CD14-positive monocyte (primary cell): ENCODE measurements around the gene PLAC9. TPM values are rescaled to one million over a fixed set of nuclear protein-coding genes. Genes with fewer than 3 reads are reported as not detected.

Experiments used
- DNase-seq, 3 donors: peaks; one replicate each; pipeline ENCODE4 v3.0.0-alpha.2; 2011 to 2022
- H2AFZ ChIP-seq: 2 replicates; pipeline ENCODE4 v1.6.0; 2012; ENCODE audit warnings: mild to moderate bottlenecking, low read depth, low read length, inconsistent platforms; ENCODE audit not compliant: insufficient read depth, poor library complexity, severe bottlenecking
- H3K27ac ChIP-seq, 2 donors: 1 replicate in 1 of 2; 2 replicates in 1 of 2; pipeline ENCODE4 v1.5.1; 2012 to 2013; ENCODE audit warnings: low read length in 2 of 2, control low read depth in 1 of 2, inconsistent platforms in 1 of 2, low read depth in 1 of 2, mild to moderate bottlenecking in 1 of 2
- H3K27me3 ChIP-seq, 2 donors: one replicate each; pipeline versions ENCODE4 v1.6.0 to v1.6.1; 2011 to 2013; ENCODE audit warnings: low read length in 2 of 2; ENCODE audit not compliant: control insufficient read depth in 2 of 2, insufficient read depth in 2 of 2
- H3K36me3 ChIP-seq, 2 donors: replicated peaks in 1 of 2; 1 replicate in 1 of 2; 2 replicates in 1 of 2; pipeline versions ENCODE4 v1.5.1 to v1.6.1; 2012 to 2013; ENCODE audit warnings: low read length in 2 of 2, control low read depth in 1 of 2, inconsistent platforms in 1 of 2, mild to moderate bottlenecking in 1 of 2; ENCODE audit not compliant: insufficient read depth in 2 of 2, control insufficient read depth in 1 of 2
- H3K4me1 ChIP-seq, 2 donors: 1 replicate in 1 of 2; 2 replicates in 1 of 2; pipeline versions ENCODE4 v1.5.1 to v1.6.1; 2012 to 2013; ENCODE audit warnings: low read length in 2 of 2, control low read depth in 1 of 2, inconsistent platforms in 1 of 2, mild to moderate bottlenecking in 1 of 2, moderate library complexity in 1 of 2; ENCODE audit not compliant: insufficient read depth in 2 of 2, control insufficient read depth in 1 of 2
- H3K4me2 ChIP-seq: replicated peaks from 2 replicates; pipeline ENCODE3; 2012; ENCODE audit warnings: low read length, moderate library complexity, mild to moderate bottlenecking; ENCODE audit not compliant: poor library complexity, severe bottlenecking; ENCODE audit errors: extremely low read depth
- H3K4me3 ChIP-seq, 3 experiments: fragments of 200-600 bp in 1 of 3; sonication (generic) in 1 of 3; replicated peaks in 1 of 3; 1 replicate in 2 of 3; 2 replicates in 1 of 3; pipeline ENCODE4 v1.5.1; 2011 to 2013; ENCODE audit warnings: low read length in 3 of 3, mild to moderate bottlenecking in 3 of 3, control low read depth in 2 of 3, low read depth in 2 of 3, inconsistent platforms in 1 of 3, moderate library complexity in 1 of 3
- H3K79me2 ChIP-seq: 2 replicates; pipeline ENCODE4 v1.6.0; 2012; ENCODE audit warnings: mild to moderate bottlenecking, control low read depth, inconsistent platforms, low read length, moderate library complexity; ENCODE audit not compliant: insufficient read depth
- H3K9ac ChIP-seq: 2 replicates; pipeline ENCODE4 v1.6.0; 2017; ENCODE audit warnings: low read length, mild to moderate bottlenecking; ENCODE audit not compliant: insufficient read depth, poor library complexity, severe bottlenecking
- H3K9me3 ChIP-seq, 2 donors: replicated peaks in 1 of 2; 1 replicate in 1 of 2; 2 replicates in 1 of 2; pipeline versions ENCODE4 v1.5.1 to v1.6.1; 2012 to 2013; ENCODE audit warnings: low read length in 2 of 2, control low read depth in 1 of 2; ENCODE audit not compliant: control insufficient read depth in 1 of 2, insufficient read depth in 1 of 2
- H4K20me1 ChIP-seq: 2 replicates; pipeline ENCODE4 v1.6.0; 2012; ENCODE audit warnings: mild to moderate bottlenecking, low read length, control low read depth, moderate library complexity; ENCODE audit not compliant: insufficient read depth
- H3K27ac Mint-ChIP-seq, 7 donors: one replicate each; pipeline ENCODE4 v1.8.0; 2020; ENCODE audit warnings: mild to moderate bottlenecking in 7 of 7, mixed read lengths in 7 of 7, moderate library complexity in 6 of 7, inconsistent platforms in 2 of 7
- H3K27me3 Mint-ChIP-seq, 3 donors: one replicate each; pipeline ENCODE4 v1.8.0; 2021 to 2022; ENCODE audit warnings: low read depth in 3 of 3, mild to moderate bottlenecking in 3 of 3, mixed read lengths in 3 of 3, moderate library complexity in 3 of 3, inconsistent platforms in 1 of 3
- H3K36me3 Mint-ChIP-seq, 2 donors: one replicate each; pipeline ENCODE4 v1.8.0; 2020; ENCODE audit warnings: mixed read lengths in 2 of 2, inconsistent platforms in 1 of 2, mild to moderate bottlenecking in 1 of 2
- H3K4me1 Mint-ChIP-seq: one replicate; pipeline ENCODE4 v1.8.0; 2020; ENCODE audit warnings: mild to moderate bottlenecking, mixed read lengths
- H3K4me3 Mint-ChIP-seq, 2 donors: one replicate each; pipeline ENCODE4 v1.8.0; 2020; ENCODE audit warnings: mild to moderate bottlenecking in 2 of 2, mixed read lengths in 2 of 2, moderate library complexity in 1 of 2
- H3K9me3 Mint-ChIP-seq, 7 donors: one replicate each; pipeline ENCODE4 v1.8.0; 2020 to 2022; ENCODE audit warnings: mixed read lengths in 7 of 7, mild to moderate bottlenecking in 6 of 7, moderate library complexity in 6 of 7, inconsistent platforms in 2 of 7
- WGBS: methylation state at CpG from one replicate; pipeline ENCODE4 v1.1.5; 2013; ENCODE audit warnings: missing lambda C conversion rate; ENCODE audit not compliant: insufficient coverage; 5-methylcytosine and 5-hydroxymethylcytosine counted together
- intact Hi-C, 2 donors: fragments of 100-400 bp; cut with micrococcal nuclease; formaldehyde crosslinking; loops; one replicate each; pipeline versions ENCODE4 v1.15.0 to v1.15.1; 2023
- polyA plus RNA-seq, 3 donors: library from polyadenylated mRNA; depleted of rRNA in 1 of 3; unstranded in 2 of 3; stranded (reverse) in 1 of 3; fragments of 300-500 nt in 2 of 3; fragments of >200 nt in 1 of 3; fragmentation: Illumina TruSeq in 2 of 3; gene quantifications; 1 replicate in 2 of 3; 2 replicates in 1 of 3; pipeline ENCODE4 v1.2.3, GENCODE V29; 2012 to 2021
- TF ChIP-seq, protein P1 (sequence below): fragments of 200-600 bp; IDR thresholded peaks from one replicate; pipeline ENCODE4 v1.8.0; 2022; ENCODE audit warnings: antibody characterized with exemption, mild to moderate bottlenecking

Gene PLAC9
- polyA plus RNA-seq, 3 donors: not detected

DNA sequence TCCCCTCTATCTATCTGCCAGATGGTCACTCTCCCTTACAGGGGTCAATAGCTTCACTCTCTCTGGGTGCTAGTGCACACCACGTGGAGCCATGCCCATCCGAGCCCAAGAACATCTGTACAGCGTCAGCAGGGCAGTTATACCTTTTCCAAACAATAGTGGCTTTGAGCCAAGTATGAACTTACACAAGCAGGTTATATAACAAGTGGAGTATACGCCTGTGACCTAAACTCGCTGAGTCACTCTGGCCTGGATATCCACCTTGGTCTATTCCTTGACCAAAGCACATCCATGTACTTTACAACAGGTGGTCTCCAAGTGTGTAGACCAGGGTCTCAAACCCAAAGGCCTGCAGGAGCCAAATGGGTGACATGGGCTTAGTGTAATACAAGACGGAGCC is 20.3 kb downstream of the PLAC9 start:
- Histone ChIP-seq H3K4me3 (no peak overlapping the region), H3K27me3 (no peaks in the 10 kb centered on the region), H3K4me2 (no peak overlapping the region), H3K36me3 (peaks cover 73 to 81% of the 10 kb centered on the region in 2 donors), H2AFZ (no peak overlapping the region), H3K4me1 (no peaks in the 10 kb centered on the region), H3K79me2 (no peaks in the 10 kb centered on the region), H4K20me1 (peaks cover 17% of the 10 kb centered on the region), H3K9me3 (no peaks in the 10 kb centered on the region), H3K9ac (no peak overlapping the region), H3K27ac (no peak overlapping the region)
- H3K9me3 Mint-ChIP-seq: peaks cover 0 to 2% (median 0%) of the 10 kb centered on the region in 7 donors
- WGBS: 93% methylated on average over 3 of the region's 6 CpGs
- H3K36me3 Mint-ChIP-seq: peaks cover 87 to 96% of the 10 kb centered on the region in 2 donors
- H3K4me3 Mint-ChIP-seq: no peak overlapping the region
- DNase-seq: no peak
- TF ChIP-seq, protein P1, sequence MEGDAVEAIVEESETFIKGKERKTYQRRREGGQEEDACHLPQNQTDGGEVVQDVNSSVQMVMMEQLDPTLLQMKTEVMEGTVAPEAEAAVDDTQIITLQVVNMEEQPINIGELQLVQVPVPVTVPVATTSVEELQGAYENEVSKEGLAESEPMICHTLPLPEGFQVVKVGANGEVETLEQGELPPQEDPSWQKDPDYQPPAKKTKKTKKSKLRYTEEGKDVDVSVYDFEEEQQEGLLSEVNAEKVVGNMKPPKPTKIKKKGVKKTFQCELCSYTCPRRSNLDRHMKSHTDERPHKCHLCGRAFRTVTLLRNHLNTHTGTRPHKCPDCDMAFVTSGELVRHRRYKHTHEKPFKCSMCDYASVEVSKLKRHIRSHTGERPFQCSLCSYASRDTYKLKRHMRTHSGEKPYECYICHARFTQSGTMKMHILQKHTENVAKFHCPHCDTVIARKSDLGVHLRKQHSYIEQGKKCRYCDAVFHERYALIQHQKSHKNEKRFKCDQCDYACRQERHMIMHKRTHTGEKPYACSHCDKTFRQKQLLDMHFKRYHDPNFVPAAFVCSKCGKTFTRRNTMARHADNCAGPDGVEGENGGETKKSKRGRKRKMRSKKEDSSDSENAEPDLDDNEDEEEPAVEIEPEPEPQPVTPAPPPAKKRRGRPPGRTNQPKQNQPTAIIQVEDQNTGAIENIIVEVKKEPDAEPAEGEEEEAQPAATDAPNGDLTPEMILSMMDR: no peak
- peaks cover under 1% of the 10 kb centered on the region for H3K4me1 Mint-ChIP-seq
- no peaks in the 10 kb centered on the region for H3K27me3 Mint-ChIP-seq
- H3K27ac Mint-ChIP-seq: no peak overlapping the region
- intact Hi-C loops: no loop called here

DNA sequence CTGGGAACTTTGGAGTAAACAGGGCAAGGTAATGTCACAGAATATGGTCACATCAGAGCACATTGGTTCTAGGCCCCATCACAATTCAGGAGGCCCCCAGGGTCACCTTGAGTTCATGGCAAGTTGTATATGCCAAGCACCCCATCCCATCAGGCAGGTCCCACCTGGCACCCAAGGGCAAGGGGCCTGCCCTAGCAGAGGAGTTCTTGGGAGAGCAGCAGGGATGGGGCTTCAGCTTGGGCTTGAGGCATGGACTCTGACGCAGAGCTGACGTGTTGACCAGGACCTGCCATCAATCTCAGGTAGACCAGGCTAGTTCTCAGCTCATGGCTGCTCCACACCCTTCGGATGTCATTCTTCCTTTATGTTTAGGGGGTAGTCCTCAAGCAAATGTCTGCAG is 20.9 kb downstream of the PLAC9 start:
- H3K27ac ChIP-seq: no peak overlapping the region
- Mint-ChIP-seq H3K4me3 (no peak overlapping the region), H3K9me3 (peaks cover 0 to 2% (median 0%) of the 10 kb centered on the region in 7 donors), H3K4me1 (peaks cover 5% of the 10 kb centered on the region), H3K27me3 (no peaks in the 10 kb centered on the region), H3K27ac (no peak overlapping the region), H3K36me3 (peaks cover 92 to 96% of the 10 kb centered on the region in 2 donors)
- peaks cover 23% of the 10 kb centered on the region for H4K20me1 ChIP-seq
- no peak overlapping the region for H3K9ac ChIP-seq
- no peak overlapping the region for H3K4me2 ChIP-seq
- H3K79me2 ChIP-seq: no peaks in the 10 kb centered on the region
- H3K4me3 ChIP-seq: no peak overlapping the region
- H3K9me3 ChIP-seq: no peaks in the 10 kb centered on the region
- H3K36me3 ChIP-seq: peaks cover 74 to 87% of the 10 kb centered on the region in 2 donors
- H2AFZ ChIP-seq: no peak overlapping the region
- intact Hi-C loops: no loop called here
- H3K4me1 ChIP-seq: peaks cover 5% of the 10 kb centered on the region in 2 donors
- no peaks in the 10 kb centered on the region for H3K27me3 ChIP-seq
- WGBS: 100% methylated on average over 3 of the region's 3 CpGs
- TF ChIP-seq, protein P1: no peak
- DNase-seq: no peak
